ENCODE measurements around the gene GJB2.

The GJB2 gene

GRCh38 chr13:20142023-20142926 is 50.5 kb downstream of the GJB2 start:
- H3K4me3 ChIP-seq (ENCODE audit: control insufficient read depth, low read depth, low read length) = no peak overlapping the region
- DNase-seq (ENCODE audit: low read depth) = no peak
- no peak for TF ChIP-seq CTCF (conservative IDR thresholded peaks at IDR 0.05; ENCODE audit: control insufficient read depth, insufficient read depth, low read depth, low read length)

GRCh38 chr13:20141238-20142022 is 51.3 kb downstream of the GJB2 start:
- TF ChIP-seq CTCF (conservative IDR thresholded peaks at IDR 0.05; ENCODE audit: control insufficient read depth, insufficient read depth, low read depth, low read length) = no peak
- no peak for DNase-seq (ENCODE audit: low read depth)
- no peak overlapping the region for H3K4me3 ChIP-seq (ENCODE audit: control insufficient read depth, low read depth, low read length)

- no peak overlapping the region for H3K4me3 ChIP-seq (ENCODE audit: control insufficient read depth, low read depth, low read length)
- no peak for TF ChIP-seq CTCF (conservative IDR thresholded peaks at IDR 0.05; ENCODE audit: control insufficient read depth, insufficient read depth, low read depth, low read length)
- DNase-seq (ENCODE audit: low read depth) = no peak
Observed at GRCh38 chr13:20140487-20140886, 52.3 kb downstream of the GJB2 start.

- TF ChIP-seq CTCF (conservative IDR thresholded peaks at IDR 0.05; ENCODE audit: control insufficient read depth, insufficient read depth, low read depth, low read length) = no peak
- no peak overlapping the region for H3K4me3 ChIP-seq (ENCODE audit: control insufficient read depth, low read depth, low read length)
- no peak for DNase-seq (ENCODE audit: low read depth)
Observed at GRCh38 chr13:20137875-20138274, 54.9 kb downstream of the GJB2 start.
